Adrenal gland (tissue), 12 donors: ENCODE measurements around the gene TFDP1. TPM values are rescaled to one million over a fixed set of nuclear protein-coding genes. Genes with fewer than 3 reads are reported as not detected.

Experiments
- DNase-seq, 7 donors: peaks; one replicate each; pipeline ENCODE4 v3.0.0-alpha.2; 2019 to 2020
- H3K27ac ChIP-seq, 5 donors: fragments of 200-600 bp; sonication (generic) in 4 of 5; 1 replicate in 3 of 5; 2 replicates in 2 of 5; pipeline versions ENCODE4 v1.5.1 to v1.8.0; 2016 to 2020; ENCODE audit warnings: mild to moderate bottlenecking in 1 of 5
- H3K27me3 ChIP-seq: fragments of 200-600 bp; 2 replicates; pipeline ENCODE4 v1.8.0; 2021
- H3K36me3 ChIP-seq, 2 donors: fragments of 200-600 bp; replicated peaks in 1 of 2; 1 replicate in 1 of 2; 2 replicates in 1 of 2; pipeline versions ENCODE4 v1.5.1 to v1.8.0; 2018 to 2022
- H3K4me1 ChIP-seq, 2 donors: fragments of 200-600 bp; replicated peaks in 1 of 2; 1 replicate in 1 of 2; 2 replicates in 1 of 2; pipeline versions ENCODE4 v1.5.1 to v1.8.0; 2018 to 2021
- H3K4me3 ChIP-seq, 4 donors: fragments of 200-600 bp; sonication (generic) in 3 of 4; one replicate each; pipeline ENCODE4 v1.5.1; 2016 to 2018
- H3K9me3 ChIP-seq, 3 donors: fragments of 200-600 bp; sonication (generic) in 1 of 3; replicated peaks in 1 of 3; 1 replicate in 2 of 3; 2 replicates in 1 of 3; pipeline versions ENCODE4 v1.5.1 to v1.8.0; 2016 to 2021
- POLR2A ChIP-seq, 2 donors: fragments of 450-650 bp; IDR thresholded peaks; one replicate each; pipeline ENCODE4 v1.6.1; 2017; ENCODE audit warnings: antibody characterized with exemption in 2 of 2, mild to moderate bottlenecking in 2 of 2, moderate library complexity in 1 of 2
- WGBS, 4 donors: extraction: QIAGEN DNeasy Blood & Tissue Kit in 2 of 4; methylation state at CpG; one replicate each; pipeline versions ENCODE4 v1.1.5 to v1.1.7; 2013 to 2017; 5-methylcytosine and 5-hydroxymethylcytosine counted together
- intact Hi-C, 2 donors: fragments of 100-400 bp; cut with DNase I; formaldehyde crosslinking; loops; one replicate each; pipeline versions ENCODE4 v1.14.1 to v1.15.0; 2022 to 2023
- polyA plus RNA-seq, 3 donors: library from polyadenylated mRNA; stranded (reverse); fragments of 200-250 nt in 2 of 3; fragments of 350-450 nt in 1 of 3; fragmentation: Illumina TruSeq in 1 of 3; extraction: RNeasy Lipid Tissue Mini Kit (QIAGEN cat#74804) in 1 of 3; gene quantifications; one replicate each; pipeline ENCODE4 v1.2.3, GENCODE V29; 2013 to 2014
- total RNA-seq, 9 donors: library from RNA; depleted of rRNA in 4 of 9; stranded (reverse); fragments of >200 nt in 4 of 9; fragments of 120-200 nt in 1 of 9; fragmentation: NEBNext Ultra II Directional in 1 of 9; extraction: Animal tissue kit (Norgen Biotek cat#: 25700) in 1 of 9; gene quantifications; one replicate each; pipeline versions ENCODE4 v1.1.0 to v1.2.4, GENCODE V29; 2013 to 2023
- TF ChIP-seq, protein P1 (sequence below), 6 experiments: fragments of 450-650 bp in 4 of 6; fragments of 200-600 bp in 2 of 6; sonication (generic) in 1 of 6; IDR thresholded peaks; 1 replicate in 5 of 6; 2 replicates in 1 of 6; pipeline versions ENCODE4 v1.5.1 to v1.8.0; 2016 to 2021; ENCODE audit warnings: antibody characterized with exemption in 6 of 6, mild to moderate bottlenecking in 2 of 6, moderate library complexity in 1 of 6
- donor health status: healthy with polysubstance abuse.
- donor health status: Bipolar disorder and iron deficiency.
- donor health status: DM: yes; HTN: yes; CAD: no.
- donor health status: DM: no; HTN: no; CAD: no.
- donor health status: DM: no; HTN: no; CAD: no.
- donor health status: DM: yes; HTN: yes; CAD: no.

The TFDP1 gene
- total and polyA plus RNA-seq, 12 donors = 16.5 to 50.0 (median 35.5) TPM

DNA sequence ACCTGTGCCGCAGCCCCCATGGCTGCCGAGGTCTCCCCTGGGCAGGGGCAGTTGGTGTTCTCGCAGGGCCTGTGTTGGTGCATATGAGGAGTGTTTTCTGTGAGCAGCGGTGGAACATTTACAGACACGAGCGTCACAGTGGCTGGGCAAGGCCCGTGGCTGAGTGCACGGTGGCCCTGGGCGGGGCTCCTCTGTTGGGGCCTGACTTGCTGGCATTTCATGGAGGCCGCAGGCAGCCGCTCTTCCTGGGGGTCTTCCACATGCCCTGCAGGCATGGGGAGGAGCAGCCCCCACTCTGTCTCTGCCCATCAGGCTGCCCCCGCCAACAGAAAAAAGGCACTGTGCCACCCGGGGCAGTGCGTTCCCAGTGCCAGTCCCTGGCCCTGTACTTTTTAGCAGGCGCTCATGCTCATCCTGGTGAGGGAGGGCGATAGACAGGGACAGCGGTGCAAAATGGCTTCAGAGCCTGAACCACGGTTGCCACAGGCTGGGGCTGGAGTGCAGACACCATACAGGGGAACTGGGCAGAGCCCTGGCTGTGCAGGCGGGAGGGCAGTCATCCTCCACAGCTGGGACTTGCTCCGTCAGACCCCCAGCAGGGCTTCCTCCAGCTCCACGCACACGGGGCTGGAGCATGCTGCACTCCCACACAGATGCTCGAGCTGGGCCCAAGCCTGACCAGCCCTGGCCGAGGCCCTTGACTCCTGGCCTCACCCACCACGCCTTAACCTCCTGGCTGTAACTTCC, 23.5 kb downstream of the TFDP1 start:
- H3K9me3 ChIP-seq = no peaks in the 10 kb centered on the region
- WGBS, 4 donors = 84 to 91% (median 90%) methylated on average over 9 to 25 of the region's 25 CpGs
- H3K4me3 ChIP-seq = no peak overlapping the region
- no peak for DNase-seq
- H3K27me3 ChIP-seq = no peaks in the 10 kb centered on the region
- H3K27ac ChIP-seq = no peak overlapping the region
- H3K36me3 ChIP-seq = peaks cover 0 to 10% of the 10 kb centered on the region in 2 donors
- intact Hi-C loops = no loop called here
- TF ChIP-seq, protein P1, sequence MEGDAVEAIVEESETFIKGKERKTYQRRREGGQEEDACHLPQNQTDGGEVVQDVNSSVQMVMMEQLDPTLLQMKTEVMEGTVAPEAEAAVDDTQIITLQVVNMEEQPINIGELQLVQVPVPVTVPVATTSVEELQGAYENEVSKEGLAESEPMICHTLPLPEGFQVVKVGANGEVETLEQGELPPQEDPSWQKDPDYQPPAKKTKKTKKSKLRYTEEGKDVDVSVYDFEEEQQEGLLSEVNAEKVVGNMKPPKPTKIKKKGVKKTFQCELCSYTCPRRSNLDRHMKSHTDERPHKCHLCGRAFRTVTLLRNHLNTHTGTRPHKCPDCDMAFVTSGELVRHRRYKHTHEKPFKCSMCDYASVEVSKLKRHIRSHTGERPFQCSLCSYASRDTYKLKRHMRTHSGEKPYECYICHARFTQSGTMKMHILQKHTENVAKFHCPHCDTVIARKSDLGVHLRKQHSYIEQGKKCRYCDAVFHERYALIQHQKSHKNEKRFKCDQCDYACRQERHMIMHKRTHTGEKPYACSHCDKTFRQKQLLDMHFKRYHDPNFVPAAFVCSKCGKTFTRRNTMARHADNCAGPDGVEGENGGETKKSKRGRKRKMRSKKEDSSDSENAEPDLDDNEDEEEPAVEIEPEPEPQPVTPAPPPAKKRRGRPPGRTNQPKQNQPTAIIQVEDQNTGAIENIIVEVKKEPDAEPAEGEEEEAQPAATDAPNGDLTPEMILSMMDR (IDR thresholded peaks at IDR 0.05) = no peak
- TF ChIP-seq POLR2A (IDR thresholded peaks at IDR 0.05) = no peak
- no peaks in the 10 kb centered on the region for H3K4me1 ChIP-seq

- H3K4me1 ChIP-seq = no peaks in the 10 kb centered on the region
- H3K36me3 ChIP-seq = peaks cover 0 to 10% of the 10 kb centered on the region in 2 donors
- no peak overlapping the region for H3K4me3 ChIP-seq
- intact Hi-C loops = no loop called here
- H3K27me3 ChIP-seq = no peaks in the 10 kb centered on the region
- TF ChIP-seq POLR2A (IDR thresholded peaks at IDR 0.05) = no peak
- TF ChIP-seq, protein P1 (IDR thresholded peaks at IDR 0.05) = no peak
- H3K27ac ChIP-seq = no peak overlapping the region
- no peak for DNase-seq
- WGBS, 4 donors = 90 to 98% (median 95%) methylated on average over 13 to 22 of the region's 22 CpGs
- H3K9me3 ChIP-seq = no peaks in the 10 kb centered on the region
These were observed 24.5 kb downstream of the TFDP1 start for GRCh38 chr13:113608967-113609533.

GRCh38 chr13:113609616-113610015, 25.1 kb downstream of the TFDP1 start:
- H3K27me3 ChIP-seq = no peaks in the 10 kb centered on the region
- H3K4me1 ChIP-seq = no peaks in the 10 kb centered on the region
- DNase-seq = no peak
- H3K36me3 ChIP-seq = peaks cover 0 to 10% of the 10 kb centered on the region in 2 donors
- 96 to 100% (median 98%) methylated on average over 12 to 13 of the region's 13 CpGs for WGBS, 4 donors
- H3K9me3 ChIP-seq = no peaks in the 10 kb centered on the region
- H3K27ac ChIP-seq = no peak overlapping the region
- no peak overlapping the region for H3K4me3 ChIP-seq
- TF ChIP-seq, protein P1 (IDR thresholded peaks at IDR 0.05) = no peak
- no peak for TF ChIP-seq POLR2A (IDR thresholded peaks at IDR 0.05)
- intact Hi-C loops = no loop called here

DNA sequence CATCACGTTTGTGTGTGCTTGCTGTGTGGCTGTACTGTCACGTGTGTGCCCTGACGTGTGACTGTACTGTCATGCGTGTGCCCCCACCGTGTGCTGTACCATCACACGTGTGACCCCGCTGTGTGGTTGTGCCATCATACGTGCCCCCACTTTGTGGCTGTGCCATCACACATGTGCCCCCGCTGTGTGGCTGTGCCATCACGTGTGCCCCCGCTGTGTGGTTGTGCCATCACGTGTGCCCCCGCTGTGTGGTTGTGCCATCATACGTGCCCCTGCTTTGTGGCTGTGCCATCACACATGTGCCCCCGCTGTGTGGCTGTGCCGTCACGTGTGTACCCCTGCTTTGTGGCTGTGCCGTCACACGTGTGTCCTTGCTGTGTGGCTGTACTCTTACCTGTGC, 25.7 kb downstream of the TFDP1 start:
- no peak overlapping the region for H3K27ac ChIP-seq
- no peak overlapping the region for H3K4me3 ChIP-seq
- TF ChIP-seq POLR2A (IDR thresholded peaks at IDR 0.05) = no peak
- TF ChIP-seq, protein P1 (IDR thresholded peaks at IDR 0.05) = no peak
- no peaks in the 10 kb centered on the region for H3K4me1 ChIP-seq
- DNase-seq = no peak
- 90 to 98% (median 96%) methylated on average over 19 of the region's 19 CpGs for WGBS, 4 donors
- H3K27me3 ChIP-seq = no peaks in the 10 kb centered on the region
- intact Hi-C loops = no loop called here
- H3K36me3 ChIP-seq = peaks cover 0 to 10% of the 10 kb centered on the region in 2 donors
- H3K9me3 ChIP-seq = no peaks in the 10 kb centered on the region
